Epithelial cell of alveolus of lung (primary cell): ENCODE results near the gene IL20RA. TPM values are rescaled to one million over a fixed set of nuclear protein-coding genes. Genes with fewer than 3 reads are reported as not detected.

Experiments used
- total RNA-seq: library from RNA; depleted of rRNA; stranded (reverse); fragments of >200 nt; gene quantifications from 2 replicates; pipeline ENCODE4 v1.2.1, GENCODE V29; 2015

Gene IL20RA, protein sequence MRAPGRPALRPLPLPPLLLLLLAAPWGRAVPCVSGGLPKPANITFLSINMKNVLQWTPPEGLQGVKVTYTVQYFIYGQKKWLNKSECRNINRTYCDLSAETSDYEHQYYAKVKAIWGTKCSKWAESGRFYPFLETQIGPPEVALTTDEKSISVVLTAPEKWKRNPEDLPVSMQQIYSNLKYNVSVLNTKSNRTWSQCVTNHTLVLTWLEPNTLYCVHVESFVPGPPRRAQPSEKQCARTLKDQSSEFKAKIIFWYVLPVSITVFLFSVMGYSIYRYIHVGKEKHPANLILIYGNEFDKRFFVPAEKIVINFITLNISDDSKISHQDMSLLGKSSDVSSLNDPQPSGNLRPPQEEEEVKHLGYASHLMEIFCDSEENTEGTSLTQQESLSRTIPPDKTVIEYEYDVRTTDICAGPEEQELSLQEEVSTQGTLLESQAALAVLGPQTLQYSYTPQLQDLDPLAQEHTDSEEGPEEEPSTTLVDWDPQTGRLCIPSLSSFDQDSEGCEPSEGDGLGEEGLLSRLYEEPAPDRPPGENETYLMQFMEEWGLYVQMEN
- 0.26 and 2.9 TPM in 2 replicates for total RNA-seq

DNA sequence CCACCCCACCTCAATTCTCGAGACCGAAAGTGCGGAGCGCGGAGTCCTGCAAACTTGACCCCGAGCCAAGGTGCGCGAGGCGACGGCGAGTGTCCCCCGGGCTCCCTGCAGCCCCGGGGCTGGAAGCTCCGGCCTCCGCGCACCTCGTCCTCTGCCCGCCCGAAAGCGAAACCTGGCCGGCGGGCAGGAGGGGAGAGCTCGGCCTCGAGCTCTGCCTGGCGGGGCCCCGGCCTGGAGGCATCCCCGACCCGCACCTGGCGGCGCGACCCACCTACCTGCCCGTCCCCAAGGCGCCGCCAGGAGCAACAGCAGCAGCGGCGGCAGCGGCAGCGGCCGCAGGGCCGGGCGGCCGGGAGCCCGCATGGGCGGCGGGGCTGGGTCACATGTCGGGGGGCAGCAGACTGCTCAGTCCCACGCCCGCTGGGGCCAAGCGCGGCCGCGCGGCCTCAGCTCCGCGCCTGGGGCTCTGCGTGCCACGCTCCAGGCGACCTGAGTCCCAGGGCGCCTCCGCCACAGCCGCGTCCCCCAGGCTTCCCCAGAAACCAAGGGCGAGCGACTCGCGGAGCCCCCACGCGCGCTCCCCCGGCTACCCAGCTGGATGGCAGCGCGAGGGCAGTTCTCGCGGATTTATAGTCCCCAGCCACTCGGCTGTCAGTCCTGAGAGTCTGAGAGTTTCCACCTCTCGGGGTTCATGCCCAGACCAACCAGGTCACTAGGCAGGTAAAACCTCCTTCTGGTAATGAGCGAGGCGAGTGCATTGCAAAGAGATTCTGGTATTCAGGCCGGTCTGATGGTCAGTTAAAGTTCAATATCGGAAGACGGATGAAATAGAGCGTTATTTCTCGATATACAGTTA lies at the start of gene IL20RA:
TSS of gene IL20RA (minus strand) at position 600 of the 856 bp plus-strand sequence. CDS start at position 363, 237 bp downstream.

Other genes starting within 250 kb of the IL20RA start
- gene PEX7, start 222.4 kb downstream of the IL20RA start, total RNA-seq = 7.9 and 9.7 TPM in 2 replicates
- 0.08 TPM in 1 of 2 replicates, not detected in the other for gene SLC35D3, start 122.7 kb downstream of the IL20RA start, total RNA-seq
- not detected in 2 replicates for gene IL22RA2, start 128.7 kb upstream of the IL20RA start, total RNA-seq
- 38.4 and 65.3 TPM in 2 replicates for gene IFNGR1, start 174.4 kb upstream of the IL20RA start, total RNA-seq